ENCODE results near the gene ESD.

DNA sequence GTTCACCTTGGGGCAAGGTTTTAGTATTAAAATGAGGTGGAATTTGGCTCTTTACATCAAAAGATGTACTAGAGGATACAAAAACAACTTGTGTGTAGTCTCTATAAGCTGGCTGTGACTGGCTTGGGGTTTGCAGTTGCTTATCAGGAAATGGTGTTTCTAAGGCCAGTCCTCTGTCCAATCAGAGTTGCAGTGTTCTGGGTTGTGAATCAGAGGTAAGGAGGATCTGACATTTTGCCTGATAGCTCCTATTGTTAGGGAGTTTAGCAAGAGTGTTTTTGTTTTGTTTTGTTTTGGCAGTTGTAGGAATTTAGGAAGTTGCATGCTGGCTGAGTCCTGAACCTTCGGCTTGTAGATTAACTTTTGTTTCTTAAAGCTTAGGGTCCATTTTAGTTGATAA, 20.1 kb upstream of the ESD start:
- TF ChIP-seq, protein P1, sequence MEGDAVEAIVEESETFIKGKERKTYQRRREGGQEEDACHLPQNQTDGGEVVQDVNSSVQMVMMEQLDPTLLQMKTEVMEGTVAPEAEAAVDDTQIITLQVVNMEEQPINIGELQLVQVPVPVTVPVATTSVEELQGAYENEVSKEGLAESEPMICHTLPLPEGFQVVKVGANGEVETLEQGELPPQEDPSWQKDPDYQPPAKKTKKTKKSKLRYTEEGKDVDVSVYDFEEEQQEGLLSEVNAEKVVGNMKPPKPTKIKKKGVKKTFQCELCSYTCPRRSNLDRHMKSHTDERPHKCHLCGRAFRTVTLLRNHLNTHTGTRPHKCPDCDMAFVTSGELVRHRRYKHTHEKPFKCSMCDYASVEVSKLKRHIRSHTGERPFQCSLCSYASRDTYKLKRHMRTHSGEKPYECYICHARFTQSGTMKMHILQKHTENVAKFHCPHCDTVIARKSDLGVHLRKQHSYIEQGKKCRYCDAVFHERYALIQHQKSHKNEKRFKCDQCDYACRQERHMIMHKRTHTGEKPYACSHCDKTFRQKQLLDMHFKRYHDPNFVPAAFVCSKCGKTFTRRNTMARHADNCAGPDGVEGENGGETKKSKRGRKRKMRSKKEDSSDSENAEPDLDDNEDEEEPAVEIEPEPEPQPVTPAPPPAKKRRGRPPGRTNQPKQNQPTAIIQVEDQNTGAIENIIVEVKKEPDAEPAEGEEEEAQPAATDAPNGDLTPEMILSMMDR (conservative IDR thresholded peaks at IDR 0.05) = no peak
- TF ChIP-seq ZFX (IDR thresholded peaks at IDR 0.05) = no peak
